ENCODE data around the gene ARMCX1. TPM values are rescaled to one million over a fixed set of nuclear protein-coding genes. Genes with fewer than 3 reads are reported as not detected.

ARMCX1 gene
- total RNA-seq, 3 donors from 2014 or later (not counting 1 experiment from before 2014, with no cell fraction given) = 0.18 to 0.31 (median 0.27) TPM

- no peak overlapping the region for H3K27ac Mint-ChIP-seq
- intact Hi-C loops (cut with micrococcal nuclease) = no loop called here
- WGBS (ENCODE audit: insufficient coverage) = 78% methylated on average over 2 of the region's 2 CpGs
These were observed 19.4 kb upstream of the ARMCX1 start for GRCh38 chrX:101530944-101531343.

GRCh38 chrX:101539116-101539515 lies 11.2 kb upstream of the ARMCX1 start:
- no peaks in the 10 kb centered on the region for H3K27me3 Mint-ChIP-seq (ENCODE audit: low read depth in 2 of 2)
- DNase-seq = no peak
- H3K27ac ChIP-seq (ENCODE audit: low read length) = no peak overlapping the region
- no peaks in the 10 kb centered on the region for H3K4me1 ChIP-seq (ENCODE audit: control insufficient read depth, insufficient read depth, low read length)
- no peaks in the 10 kb centered on the region for H3K9me3 ChIP-seq (ENCODE audit: control insufficient read depth, insufficient read depth, low read length)
- no peaks in the 10 kb centered on the region for H3K27me3 ChIP-seq (ENCODE audit: control insufficient read depth, insufficient read depth, low read length)
- H3K4me3 ChIP-seq (ENCODE audit: low read length) = no peak overlapping the region
- H3K36me3 Mint-ChIP-seq = no peaks in the 10 kb centered on the region
- WGBS (ENCODE audit: insufficient coverage) = 92% methylated on average over 22 of the region's 25 CpGs
- H3K4me3 Mint-ChIP-seq = no peak overlapping the region
- ATAC-seq = no peak
- no peaks in the 10 kb centered on the region for H3K9me3 Mint-ChIP-seq
- no peaks in the 10 kb centered on the region for H3K36me3 ChIP-seq (ENCODE audit: control insufficient read depth, insufficient read depth, low read length)
- TF ChIP-seq CTCF (IDR thresholded peaks at IDR 0.05) = no peak
- intact Hi-C loops (cut with micrococcal nuclease) = no loop called here
- no peaks in the 10 kb centered on the region for H3K4me1 Mint-ChIP-seq
- H3K27ac Mint-ChIP-seq = no peak overlapping the region

More at GRCh38 chrX:101530944-101531343, 19.4 kb upstream of the ARMCX1 start:
- H3K9me3 ChIP-seq (ENCODE audit: control insufficient read depth, insufficient read depth, low read length) = no peaks in the 10 kb centered on the region
- Mint-ChIP-seq H3K36me3 (no peaks in the 10 kb centered on the region), H3K9me3 (peaks cover 0 to 2% of the 10 kb centered on the region in 2 donors), H3K4me1 (no peaks in the 10 kb centered on the region), H3K27me3 (ENCODE audit: low read depth in 2 of 2) (peaks cover 0 to 11% of the 10 kb centered on the region in 2 donors), H3K4me3 (no peak overlapping the region)
- ATAC-seq (no peak), DNase-seq (no peak)
- TF ChIP-seq CTCF (IDR thresholded peaks at IDR 0.05) = no peak
- H3K27ac ChIP-seq (ENCODE audit: low read length) = no peak overlapping the region
- H3K36me3 ChIP-seq (ENCODE audit: control insufficient read depth, insufficient read depth, low read length) = no peaks in the 10 kb centered on the region
- H3K4me1 ChIP-seq (ENCODE audit: control insufficient read depth, insufficient read depth, low read length) = no peaks in the 10 kb centered on the region
- H3K27me3 ChIP-seq (ENCODE audit: control insufficient read depth, insufficient read depth, low read length) = no peaks in the 10 kb centered on the region
- H3K4me3 ChIP-seq (ENCODE audit: low read length) = no peak overlapping the region

- no peak for TF ChIP-seq CTCF (IDR thresholded peaks at IDR 0.05)
- no peak overlapping the region for H3K27ac ChIP-seq (ENCODE audit: low read length)
These were observed 518 bp downstream of the ARMCX1 start for GRCh38 chrX:101550751-101551379.

GRCh38 chrX:101551380-101551767 lies 1.0 kb downstream of the ARMCX1 start:
- H3K27ac Mint-ChIP-seq = no peak overlapping the region
- Histone ChIP-seq H3K9me3 (ENCODE audit: control insufficient read depth, insufficient read depth, low read length) (no peaks in the 10 kb centered on the region), H3K36me3 (ENCODE audit: control insufficient read depth, insufficient read depth, low read length) (no peaks in the 10 kb centered on the region), H3K4me3 (ENCODE audit: low read length) (no peak overlapping the region), H3K4me1 (ENCODE audit: control insufficient read depth, insufficient read depth, low read length) (peaks cover 5% of the 10 kb centered on the region), H3K27ac (ENCODE audit: low read length) (no peak overlapping the region), H3K27me3 (ENCODE audit: control insufficient read depth, insufficient read depth, low read length) (no peaks in the 10 kb centered on the region)
- no peaks in the 10 kb centered on the region for H3K9me3 Mint-ChIP-seq
- H3K36me3 Mint-ChIP-seq = no peaks in the 10 kb centered on the region
- H3K4me1 Mint-ChIP-seq = peaks cover 8 to 17% of the 10 kb centered on the region in 2 donors
- no peak for TF ChIP-seq CTCF (IDR thresholded peaks at IDR 0.05)
- peaks cover 11 to 26% of the 10 kb centered on the region in 2 donors for H3K27me3 Mint-ChIP-seq (ENCODE audit: low read depth in 2 of 2)
- intact Hi-C loops (cut with micrococcal nuclease) = no loop called here
- DNase-seq (no peak), ATAC-seq (no peak)
- H3K4me3 Mint-ChIP-seq = no peak overlapping the region
- 35% methylated on average over 5 of the region's 10 CpGs for WGBS (ENCODE audit: insufficient coverage)

More at GRCh38 chrX:101550751-101551379, 518 bp downstream of the ARMCX1 start:
- no peaks in the 10 kb centered on the region for H3K27me3 ChIP-seq (ENCODE audit: control insufficient read depth, insufficient read depth, low read length)
- H3K4me1 Mint-ChIP-seq = peaks cover 8 to 17% of the 10 kb centered on the region in 2 donors
- peak overlapping the region; percentile 78 for H3K4me3 Mint-ChIP-seq
- no peaks in the 10 kb centered on the region for H3K9me3 ChIP-seq (ENCODE audit: control insufficient read depth, insufficient read depth, low read length)
- ATAC-seq (peak in 1 of 3 donors; percentile 8), DNase-seq (peak in 1 of 2 donors; percentile 3)
- H3K27ac Mint-ChIP-seq = no peak overlapping the region
- intact Hi-C loops (cut with micrococcal nuclease) = no loop called here
- H3K36me3 Mint-ChIP-seq = no peaks in the 10 kb centered on the region
- no peaks in the 10 kb centered on the region for H3K9me3 Mint-ChIP-seq
- peak overlapping the region; percentile 9 for H3K4me3 ChIP-seq (ENCODE audit: low read length)
- WGBS (ENCODE audit: insufficient coverage) = 2% methylated on average over 17 of the region's 26 CpGs
- peaks cover 5% of the 10 kb centered on the region for H3K4me1 ChIP-seq (ENCODE audit: control insufficient read depth, insufficient read depth, low read length)
- H3K27me3 Mint-ChIP-seq (ENCODE audit: low read depth in 2 of 2) = peaks cover 11 to 26% of the 10 kb centered on the region in 2 donors
- no peaks in the 10 kb centered on the region for H3K36me3 ChIP-seq (ENCODE audit: control insufficient read depth, insufficient read depth, low read length)

Measured in natural killer cell (primary cell).